ENCODE results near the gene TSC22D1. TPM values are rescaled to one million over a fixed set of nuclear protein-coding genes. Genes with fewer than 3 reads are reported as not detected.

Gene TSC22D1
- total RNA-seq, 1 donor from 2014 or later: 70.0 TPM

Other genes with a start within 250 kb of the TSC22D1 start
- 5.1 and 9.7 TPM in 2 replicates for gene SERP2, start 202.5 kb downstream of the TSC22D1 start, total RNA-seq

All from kidney epithelial cell (primary cell).